Testis (tissue), 2 donors: Measurements from ENCODE around the gene NAXE.

Source experiments
- CTCF ChIP-seq, 3 experiments: fragments of 450-650 bp in 2 of 3; fragments of 200-600 bp in 1 of 3; sonication (generic) in 1 of 3; IDR thresholded peaks; one replicate each; pipeline ENCODE4 v1.5.1; 2016 to 2019; ENCODE audit warnings: antibody characterized with exemption in 3 of 3, mild to moderate bottlenecking in 2 of 3, moderate library complexity in 1 of 3
- POLR2A ChIP-seq: fragments of 450-650 bp; IDR thresholded peaks from one replicate; pipeline ENCODE4 v1.6.1; 2017; ENCODE audit warnings: antibody characterized with exemption, mild to moderate bottlenecking, moderate library complexity

GRCh38 chr1:156623946-156624813 is 32.6 kb downstream of the NAXE start:
- peak in 1 of 3 experiments; percentile 33 for TF ChIP-seq CTCF (IDR thresholded peaks at IDR 0.05)
- no peak for TF ChIP-seq POLR2A
